GM20431 (cell line): Measurements from ENCODE around the gene OR4K5.
"Not testable (repeated sequence)": the region's sequence is repeated elsewhere in the genome, so short reads cannot be mapped to it uniquely, and the experiment has no call there.

Experiments
- in situ Hi-C: fragments of 300-500 bp; cut with MseI, MboI; formaldehyde crosslinking; loops from one replicate; pipeline ENCODE4 v1.15.0; 2020; ENCODE audit warnings: low sequenced_read_pairs; ENCODE audit not compliant: unreplicated experiment

The OR4K5 gene, protein sequence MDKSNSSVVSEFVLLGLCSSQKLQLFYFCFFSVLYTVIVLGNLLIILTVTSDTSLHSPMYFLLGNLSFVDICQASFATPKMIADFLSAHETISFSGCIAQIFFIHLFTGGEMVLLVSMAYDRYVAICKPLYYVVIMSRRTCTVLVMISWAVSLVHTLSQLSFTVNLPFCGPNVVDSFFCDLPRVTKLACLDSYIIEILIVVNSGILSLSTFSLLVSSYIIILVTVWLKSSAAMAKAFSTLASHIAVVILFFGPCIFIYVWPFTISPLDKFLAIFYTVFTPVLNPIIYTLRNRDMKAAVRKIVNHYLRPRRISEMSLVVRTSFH

DNA sequence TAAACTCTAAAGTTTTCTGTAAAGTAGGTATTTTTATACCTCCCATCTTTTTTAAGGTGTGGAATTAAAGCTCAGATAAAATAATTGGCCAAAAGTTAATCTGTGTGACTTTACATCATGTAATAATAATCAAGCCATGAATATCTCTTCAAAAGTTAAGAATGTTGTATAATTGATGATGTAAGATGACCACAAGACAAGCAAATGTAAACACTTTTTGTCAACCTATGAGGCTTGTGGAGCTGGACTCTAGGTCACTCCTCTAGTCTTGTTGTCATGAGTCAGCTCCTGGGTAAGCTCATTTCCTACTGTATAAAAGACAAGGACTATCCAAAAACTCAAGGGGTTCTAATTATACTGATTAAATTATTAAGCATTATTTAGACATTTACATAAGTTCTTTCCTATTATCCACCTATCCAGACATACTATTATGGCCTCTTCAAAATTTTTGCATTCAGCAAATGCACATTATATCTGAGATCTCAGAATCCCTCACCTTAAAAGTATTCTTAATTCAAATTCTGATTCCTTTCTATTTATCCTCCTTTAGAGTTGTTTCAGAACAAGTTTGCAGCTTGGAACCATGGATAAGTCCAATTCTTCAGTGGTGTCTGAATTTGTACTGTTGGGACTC lies at the start of gene OR4K5:
Gene OR4K5, plus strand, starts transcription at position 587 of the 637 bp plus-strand sequence. Its CDS starts 0 bp downstream, at position 587.
- in situ Hi-C loops: no loop called here

DNA sequence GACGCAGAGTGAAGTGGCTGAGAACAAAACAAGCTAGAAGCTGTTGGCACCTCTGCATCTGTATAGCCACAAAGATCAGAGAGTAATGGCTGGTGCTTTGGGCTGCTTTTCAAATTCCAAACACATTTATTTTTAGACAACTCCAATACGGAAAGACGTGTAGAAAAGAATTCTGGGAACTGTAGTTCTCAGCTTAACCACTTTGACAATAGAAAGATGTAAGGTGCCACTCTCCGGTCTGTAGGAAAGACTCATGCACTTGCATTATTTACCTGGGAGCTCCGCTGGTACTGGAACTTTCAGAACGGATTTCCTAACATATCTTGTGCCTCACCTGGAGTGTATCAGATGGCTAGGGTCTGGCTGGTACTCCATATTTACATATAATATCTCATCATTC lies 47.2 kb upstream of the OR4K5 start:
- in situ Hi-C loops: no loop called here

DNA sequence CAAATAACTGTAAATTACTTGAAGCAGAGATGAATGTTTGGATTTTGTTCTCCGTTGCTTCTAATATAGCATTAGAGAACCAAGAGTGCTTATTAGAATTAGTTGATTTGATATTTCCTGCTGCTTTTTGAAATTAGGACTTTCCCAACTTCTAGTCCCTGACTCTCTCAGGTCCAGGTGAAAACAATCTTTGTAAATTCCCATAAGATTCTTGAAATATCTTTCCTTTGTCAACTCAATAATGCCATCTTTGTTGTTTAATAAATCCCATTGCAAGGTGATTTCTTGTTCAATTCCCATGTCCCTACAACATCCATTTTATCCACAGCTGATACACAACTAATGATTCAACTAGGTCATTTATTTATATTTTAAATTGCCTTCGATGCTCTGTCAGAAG lies 45.6 kb upstream of the OR4K5 start, which contains the start of gene OR4K2:
Gene OR4K2, plus strand, starts transcription at position 301 of the 400 bp plus-strand sequence. CDS start 1,126 bp downstream, outside the sequence.
- in situ Hi-C loops: no loop called here

DNA sequence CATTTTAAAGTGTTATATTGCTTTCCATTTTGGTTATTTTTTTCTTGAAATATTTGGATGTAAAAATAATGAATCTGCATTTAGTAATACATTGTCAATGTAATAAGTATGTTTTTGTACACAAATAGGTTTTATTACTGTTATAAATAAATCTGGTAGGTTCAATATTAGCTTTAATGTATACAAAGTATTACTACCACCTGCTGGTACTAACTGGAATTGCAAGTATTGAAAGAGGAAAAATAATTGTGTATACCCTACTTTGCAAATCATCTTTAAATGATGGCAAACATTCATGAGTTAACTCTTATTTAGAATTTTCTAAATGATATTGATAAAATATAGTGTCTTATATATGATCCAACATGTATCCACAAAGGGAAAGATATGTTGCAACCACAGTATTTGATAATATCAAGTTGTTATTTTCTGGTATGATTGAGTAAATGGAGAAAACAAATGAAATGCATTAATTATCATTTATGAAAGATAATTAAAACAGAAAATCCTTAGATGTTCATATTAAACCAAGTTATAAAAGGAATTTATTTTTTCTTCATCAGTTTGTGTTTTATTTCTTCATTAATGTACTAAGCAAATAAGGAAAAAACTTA lies 42.3 kb upstream of the OR4K5 start:
- in situ Hi-C loops: no loop called here

DNA sequence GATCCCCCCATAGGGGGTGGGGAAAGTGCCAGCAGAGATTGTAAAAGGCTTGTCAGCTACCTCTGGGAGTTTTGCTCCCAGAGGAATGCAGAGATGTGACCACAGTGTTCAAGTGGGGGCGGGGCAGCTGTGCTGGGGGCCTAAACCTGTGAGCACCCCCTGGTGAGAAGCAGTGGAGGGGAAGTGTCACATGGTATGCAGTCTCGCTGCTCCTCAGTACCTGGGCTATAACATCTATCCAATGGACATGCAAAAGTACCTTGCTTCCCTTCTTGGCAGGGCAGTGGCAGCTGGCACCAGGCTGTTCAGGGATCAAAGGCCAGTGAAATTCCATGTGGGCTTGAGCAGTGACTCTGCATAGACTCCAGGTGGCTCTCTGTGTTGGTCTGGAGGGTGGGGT lies 25.1 kb upstream of the OR4K5 start:
- in situ Hi-C loops: no loop called here

DNA sequence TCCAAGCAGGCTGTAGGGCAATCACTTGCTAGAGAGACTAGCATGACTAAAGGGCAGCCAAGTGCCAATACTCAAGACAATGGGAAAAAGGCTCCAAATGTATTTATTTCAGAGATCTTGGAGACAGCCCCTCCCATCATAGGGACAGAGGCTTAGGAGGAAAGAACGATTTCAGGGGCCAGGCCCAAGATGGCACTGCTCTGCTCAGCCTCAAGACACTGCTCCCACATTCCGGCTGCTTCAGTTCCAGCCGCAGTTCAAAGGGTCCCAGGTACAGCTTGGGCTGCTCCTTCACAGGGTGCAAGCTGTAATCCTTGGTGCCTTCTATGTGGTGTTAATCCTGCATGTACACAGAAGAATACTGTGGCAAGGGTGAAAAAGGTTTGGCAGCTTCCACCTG lies 19.4 kb upstream of the OR4K5 start:
- in situ Hi-C loops: no loop called here

DNA sequence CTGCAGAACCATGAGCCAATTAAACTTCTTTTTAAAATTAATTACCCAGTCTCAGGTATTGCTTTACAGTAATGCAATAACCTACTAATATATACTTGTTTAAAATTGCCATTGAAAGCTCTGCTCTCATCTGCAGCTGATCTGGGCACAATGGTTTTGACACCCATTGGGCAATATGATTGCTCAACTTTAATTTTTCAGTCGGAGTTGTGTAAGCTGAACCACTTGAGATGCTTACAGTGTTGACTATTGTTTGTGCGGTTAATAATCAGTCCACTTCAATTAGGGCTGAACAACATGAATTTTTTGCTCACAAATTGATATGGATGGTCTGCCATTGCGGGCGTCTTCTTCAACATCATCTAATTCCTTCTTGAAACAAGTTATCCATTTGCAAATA lies 18.0 kb upstream of the OR4K5 start:
- in situ Hi-C loops: no loop called here

DNA sequence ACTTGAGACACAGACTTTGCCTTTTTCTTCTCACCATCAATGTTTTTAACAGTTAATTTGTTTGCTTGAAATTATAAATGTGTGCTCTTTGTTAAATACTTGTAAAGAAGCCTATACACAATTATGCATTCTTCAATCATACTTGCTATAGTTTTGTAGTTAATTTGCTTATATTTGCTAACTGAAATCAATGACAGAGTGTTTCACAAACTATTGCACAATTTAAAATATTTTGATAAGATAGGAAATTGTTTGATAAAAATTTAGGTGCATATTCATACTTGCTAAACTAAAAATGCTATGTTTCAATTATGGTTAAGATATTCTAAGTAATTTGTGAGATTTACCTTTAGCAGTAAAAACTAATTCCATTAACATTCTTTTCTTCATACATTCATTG lies 13.7 kb upstream of the OR4K5 start:
- in situ Hi-C loops: no loop called here

DNA sequence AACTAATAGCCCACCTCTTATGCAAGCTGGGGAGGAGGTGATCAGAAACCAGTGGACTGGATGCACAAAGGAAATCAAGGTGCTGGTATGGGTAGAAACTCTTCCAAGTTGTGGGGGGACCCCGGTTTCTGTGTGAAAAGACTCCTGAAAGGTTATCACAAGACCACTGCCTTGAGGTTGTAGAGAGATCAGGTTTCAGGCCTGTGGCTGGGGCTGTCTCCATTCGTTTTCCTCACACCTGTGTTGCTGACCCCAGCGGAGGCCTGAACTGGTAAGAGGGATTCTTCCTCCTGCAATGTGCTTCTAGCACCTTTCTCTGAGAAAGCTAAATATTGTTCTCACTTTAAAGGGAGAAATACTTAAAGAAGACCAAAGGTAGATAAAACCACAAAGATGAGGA lies 9.3 kb upstream of the OR4K5 start:
- in situ Hi-C loops: no loop called here

DNA sequence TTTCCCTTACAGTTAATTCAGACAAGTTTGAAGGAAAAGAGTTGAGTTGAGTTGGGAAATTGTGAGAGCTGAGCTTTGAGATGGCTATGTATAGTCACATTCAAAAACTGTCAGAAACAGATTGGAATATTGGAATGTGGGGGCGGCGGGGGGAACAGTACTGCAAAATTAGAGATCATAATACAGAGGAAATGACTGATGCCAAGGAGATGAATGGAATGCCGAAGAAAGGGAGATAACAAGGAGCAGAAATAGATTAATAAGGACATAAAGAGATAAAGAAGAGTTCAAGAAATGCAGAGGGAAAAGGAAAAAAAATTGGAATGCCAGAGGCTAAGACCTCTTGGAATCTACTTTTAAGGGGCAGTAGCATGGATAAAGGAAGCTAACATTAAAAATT lies 3.2 kb upstream of the OR4K5 start:
- in situ Hi-C loops: no loop called here

DNA sequence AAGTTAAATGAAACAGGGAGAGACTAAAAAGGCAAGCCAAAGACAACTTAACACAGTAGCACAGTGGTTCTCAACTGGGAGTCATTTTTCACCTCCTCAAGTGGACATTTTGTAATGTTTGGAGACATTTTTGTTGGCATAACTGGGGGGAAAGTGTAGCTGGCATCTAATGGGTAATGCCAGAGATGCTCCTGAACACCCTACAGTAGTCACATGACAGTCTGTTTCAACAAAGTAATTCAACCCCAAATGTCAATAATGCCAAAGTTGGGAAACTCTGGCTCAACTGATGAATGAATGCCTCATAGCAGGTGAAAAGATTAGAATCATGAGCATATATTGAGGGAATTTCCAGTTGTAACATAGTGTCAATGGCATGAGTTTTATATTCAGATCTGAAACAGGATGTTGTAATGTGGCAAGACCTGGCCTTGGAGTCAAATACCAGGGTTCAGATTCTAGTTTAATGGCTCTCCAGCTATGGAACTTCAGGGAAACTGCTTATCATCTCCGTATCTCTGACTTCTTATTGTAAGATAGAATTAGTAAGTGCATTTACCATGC lies 2.4 kb upstream of the OR4K5 start:
- in situ Hi-C loops: no loop called here

DNA sequence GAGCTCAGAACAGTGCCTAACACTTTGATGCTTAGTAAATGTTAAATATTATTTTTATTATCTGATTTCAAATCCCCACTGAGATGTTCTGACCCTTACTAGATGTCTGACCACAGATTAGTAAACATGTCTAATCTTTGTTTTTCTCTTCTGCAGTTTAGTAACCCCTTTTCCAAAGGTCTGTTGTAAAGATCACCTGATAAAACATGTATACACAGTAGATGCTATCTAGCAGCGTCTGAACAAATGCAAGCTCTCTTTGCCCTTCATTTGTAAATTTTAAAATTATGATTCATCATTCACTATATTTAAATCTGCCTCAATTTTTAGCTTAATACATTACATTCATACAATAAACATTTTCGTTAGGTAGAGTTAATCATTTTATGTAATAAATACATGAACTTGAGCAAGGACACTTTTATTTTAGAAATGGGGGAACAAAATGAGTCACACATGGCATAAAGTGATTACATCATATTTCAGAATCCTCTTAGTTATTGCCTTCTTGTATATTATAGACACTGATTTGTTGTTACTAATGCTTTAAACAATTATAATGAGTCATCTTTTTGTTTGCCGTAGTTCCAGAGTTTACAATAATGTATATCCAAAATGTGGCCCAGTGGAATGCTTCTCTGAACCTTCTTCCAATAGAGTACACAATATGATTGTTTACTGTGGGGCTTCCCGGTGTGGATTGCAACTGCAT lies 1.7 kb upstream of the OR4K5 start:
- in situ Hi-C loops: no loop called here

DNA sequence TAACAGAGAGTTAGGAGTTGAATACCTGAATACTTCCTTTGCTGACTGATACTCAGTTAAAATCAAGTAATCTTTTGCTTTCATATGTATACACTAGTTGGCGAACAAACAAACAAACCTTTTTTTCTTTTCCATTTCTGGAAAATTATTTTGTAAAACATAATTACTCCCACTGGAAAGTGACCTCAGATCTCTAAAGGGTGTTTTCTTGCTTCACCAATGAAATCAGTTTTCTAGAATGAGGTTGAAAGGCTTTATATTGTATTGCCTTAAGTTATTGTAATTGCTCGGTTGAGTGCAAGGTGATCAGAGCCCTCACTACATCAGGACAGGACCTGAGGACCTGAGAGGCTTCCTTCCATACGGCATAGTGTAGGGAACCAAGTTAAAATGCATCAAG lies 10.2 kb downstream of the OR4K5 start, which contains the start of gene OR4K1:
Gene OR4K1, plus strand, starts transcription at position 301 of the 400 bp plus-strand sequence. CDS start 4,750 bp downstream, outside the sequence.
- in situ Hi-C loops: no loop called here

DNA sequence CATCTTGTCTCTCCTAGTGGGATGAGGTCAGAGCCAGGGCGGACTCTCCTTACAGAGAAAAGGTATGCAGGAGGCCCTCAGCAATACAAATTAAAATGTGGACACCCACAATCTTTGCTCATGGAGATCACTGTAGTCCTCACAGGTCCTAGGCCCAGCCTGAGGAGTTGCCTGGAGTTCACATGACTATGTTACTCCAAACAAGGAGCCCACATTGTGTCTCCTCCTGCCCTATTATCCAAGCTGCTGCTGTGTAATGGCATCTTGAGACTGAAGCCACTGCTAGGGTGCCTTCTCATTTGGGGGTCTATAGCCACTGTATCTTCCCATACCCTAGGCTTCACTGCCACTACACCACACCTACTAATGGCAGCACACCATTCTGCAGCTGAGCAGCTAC lies 21.3 kb downstream of the OR4K5 start:
- in situ Hi-C loops: no loop called here

DNA sequence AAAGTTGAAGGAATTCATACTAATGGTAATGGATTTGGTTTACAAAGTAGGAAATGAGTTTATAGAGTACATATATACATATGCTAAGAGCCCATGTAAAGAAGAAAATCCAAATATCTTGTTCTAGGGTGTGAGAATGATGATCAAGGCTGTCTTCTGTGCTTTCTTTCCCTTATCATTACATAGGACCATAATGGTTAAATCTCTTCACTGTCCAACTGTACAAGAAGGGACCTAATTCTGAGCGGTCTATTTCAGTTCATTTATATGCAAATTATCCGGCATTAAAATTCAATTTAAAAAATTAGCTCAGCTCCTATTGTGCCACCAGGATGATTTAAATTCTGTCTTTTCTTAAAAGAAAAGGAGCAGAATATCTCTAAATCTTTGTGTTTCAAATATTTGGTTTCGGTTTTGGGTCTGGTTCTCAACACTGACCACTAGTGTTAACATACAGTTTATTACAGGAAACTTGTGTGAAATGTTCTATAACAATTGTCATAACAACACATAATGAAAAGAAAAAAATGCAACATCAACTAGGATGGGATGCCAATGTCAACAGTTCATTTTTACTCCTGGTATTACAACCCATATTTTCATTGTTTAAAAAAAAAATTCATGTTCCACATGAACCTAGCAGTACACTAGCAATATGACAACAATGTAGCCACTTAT lies 27.1 kb downstream of the OR4K5 start:
- in situ Hi-C loops: no loop called here

DNA sequence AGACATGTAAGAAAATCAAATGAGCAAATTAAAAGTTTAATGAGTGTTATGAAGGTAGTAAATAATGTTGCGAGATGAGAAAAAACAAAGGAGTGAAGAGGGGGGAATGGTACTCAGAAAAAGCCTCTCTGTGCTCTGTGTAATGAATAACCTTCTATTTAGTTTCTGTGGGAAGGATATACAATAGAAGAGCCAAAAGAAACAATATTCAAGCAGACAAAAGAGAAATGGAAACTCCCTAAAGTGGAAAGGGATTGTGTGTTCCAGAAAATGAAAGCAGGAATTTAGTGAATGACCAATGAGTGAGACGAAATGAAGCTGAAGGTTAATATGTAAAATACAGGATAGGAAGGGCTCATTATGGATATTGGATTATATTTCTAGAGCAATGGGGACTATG lies 28.8 kb downstream of the OR4K5 start:
- in situ Hi-C loops: no loop called here

DNA sequence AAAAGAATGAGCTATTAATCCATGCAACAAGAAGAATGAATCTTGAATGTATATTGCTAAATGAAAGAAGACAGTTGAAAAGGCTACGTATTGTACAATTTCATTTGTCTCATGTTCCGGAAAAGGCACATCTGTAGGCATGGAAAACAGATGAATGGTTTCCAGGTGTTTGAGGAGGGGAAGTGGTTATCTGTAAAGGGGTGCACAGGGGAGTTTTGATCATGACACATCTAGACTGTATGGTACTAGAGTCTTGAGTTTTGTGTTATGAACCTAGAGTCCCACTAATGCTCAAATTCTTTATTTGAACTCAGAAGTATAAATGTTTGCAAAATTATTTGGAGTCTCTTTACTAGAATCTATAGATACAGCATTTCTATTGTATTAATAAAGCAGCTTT lies 49.3 kb downstream of the OR4K5 start:
- in situ Hi-C loops: not testable (repeated sequence)
